ENCODE measurements around the gene MIPOL1. TPM values are rescaled to one million over a fixed set of nuclear protein-coding genes. Genes with fewer than 3 reads are reported as not detected.

The MIPOL1 gene
- total RNA-seq, 1 experiment from 2014 or later, result 15.4 TPM

DNA sequence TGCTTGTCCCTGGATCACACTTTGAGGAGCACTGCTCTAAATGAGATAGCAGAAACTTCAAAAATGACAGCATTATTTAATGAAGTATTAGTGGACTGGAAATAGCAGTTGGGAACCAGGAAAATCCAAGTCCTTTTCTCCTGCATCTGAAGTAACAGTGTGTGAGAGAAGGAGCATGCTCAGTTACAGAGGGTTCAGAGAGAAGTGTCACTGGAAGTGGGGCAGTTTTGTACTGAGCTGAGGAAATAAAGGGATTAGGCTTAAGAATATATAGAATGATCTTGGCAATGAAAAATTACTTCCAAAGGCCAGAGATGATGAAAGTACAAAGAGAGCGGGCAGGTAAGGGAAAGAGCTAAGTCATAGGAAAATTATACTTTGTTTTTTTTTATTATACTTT is 130.9 kb downstream of the MIPOL1 start:
- TF ChIP-seq YY1 (IDR thresholded peaks at IDR 0.05; ENCODE audit: extremely low read depth, insufficient replicate concordance, low read depth, low read length), result no peak
- TF ChIP-seq ZFX (IDR thresholded peaks at IDR 0.05), result no peak
- no peak for TF ChIP-seq JUND (IDR thresholded peaks at IDR 0.05)
- TF ChIP-seq SRF (IDR thresholded peaks at IDR 0.05; ENCODE audit: low read depth), result no peak
- TF ChIP-seq RAD21 (IDR thresholded peaks at IDR 0.05; ENCODE audit: low read depth), result no peak
- TF ChIP-seq ZBTB33 (IDR thresholded peaks at IDR 0.05; ENCODE audit: extremely low read depth, insufficient replicate concordance, low read length), result no peak
- TF ChIP-seq, protein P1, sequence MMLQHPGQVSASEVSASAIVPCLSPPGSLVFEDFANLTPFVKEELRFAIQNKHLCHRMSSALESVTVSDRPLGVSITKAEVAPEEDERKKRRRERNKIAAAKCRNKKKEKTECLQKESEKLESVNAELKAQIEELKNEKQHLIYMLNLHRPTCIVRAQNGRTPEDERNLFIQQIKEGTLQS (IDR thresholded peaks at IDR 0.05), result no peak
- TF ChIP-seq EZH2phosphoT487 (IDR thresholded peaks at IDR 0.05; ENCODE audit: borderline replicate concordance), result no peak
- TF ChIP-seq, protein P2, sequence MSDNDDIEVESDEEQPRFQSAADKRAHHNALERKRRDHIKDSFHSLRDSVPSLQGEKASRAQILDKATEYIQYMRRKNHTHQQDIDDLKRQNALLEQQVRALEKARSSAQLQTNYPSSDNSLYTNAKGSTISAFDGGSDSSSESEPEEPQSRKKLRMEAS (IDR thresholded peaks at IDR 0.05), result no peak
- TF ChIP-seq EZH2 (IDR thresholded peaks at IDR 0.05), result no peak
- TF ChIP-seq TCF7L2 (IDR thresholded peaks at IDR 0.05; ENCODE audit: borderline replicate concordance, extremely low read depth, insufficient read depth, insufficient read length), result no peak
- TF ChIP-seq POLR2AphosphoS5 (IDR thresholded peaks at IDR 0.05; ENCODE audit: low read depth, low read length), result no peak
- TF ChIP-seq ZNF274 (IDR thresholded peaks at IDR 0.05; ENCODE audit: low read depth, low read length), result no peak
- no peak for TF ChIP-seq CBX3 (IDR thresholded peaks at IDR 0.05; ENCODE audit: low read depth)
- TF ChIP-seq CEBPB (IDR thresholded peaks at IDR 0.05; ENCODE audit: low read depth), result no peak
- no peak for TF ChIP-seq SIN3A (IDR thresholded peaks at IDR 0.05; ENCODE audit: low read depth)
- Histone ChIP-seq H3K9me2 (ENCODE audit: insufficient read depth) (no peaks in the 10 kb centered on the region), H3K36me3 (ENCODE audit: control insufficient read depth in 1 of 2, insufficient read depth in 2 of 2, low read length in 2 of 2) (no peaks in the 10 kb centered on the region), H3K4me3 (replicated peaks in 1 of 2; ENCODE audit: low read depth in 1 of 2, low read length in 2 of 2) (no peak overlapping the region), H3K9ac (ENCODE audit: low read length) (no peak overlapping the region), H3K79me2 (ENCODE audit: insufficient read depth, low read length) (no peaks in the 10 kb centered on the region), H3K4me1 (ENCODE audit: control insufficient read depth in 1 of 2, insufficient read depth in 2 of 2, low read length in 2 of 2) (no peaks in the 10 kb centered on the region), H3K27me3 (ENCODE audit: insufficient read depth, low read length) (no peaks in the 10 kb centered on the region), H2AFZ (ENCODE audit: low read depth, low read length, poor library complexity, severe bottlenecking) (no peak overlapping the region), H4K20me1 (ENCODE audit: insufficient read depth) (no peaks in the 10 kb centered on the region), H3K4me2 (ENCODE audit: low read length) (no peak overlapping the region), H3K27ac (ENCODE audit: low read depth, low read length) (no peak overlapping the region), H3K9me3 (ENCODE audit: control insufficient read depth in 1 of 2, insufficient read depth in 1 of 2, low read depth in 1 of 2, low read length in 2 of 2) (peaks cover 0 to 3% of the 10 kb centered on the region in 2 experiments; a peak in 1 of 4 replicates)
- RAD21 ChIA-PET (ENCODE audit: low non-redundant PET in 1 of 2, low total read pairs in 2 of 2, uncharacterized antibody in 2 of 2, unreplicated experiment in 2 of 2), result no interaction called here
- DNase-seq (ENCODE audit: low read depth, low spot score) (no peak), ATAC-seq (no peak)
- POLR2A ChIA-PET, result no interaction called here
- BruUV-seq (replicated peaks), result no TSS peak
- intact Hi-C loops (cut with micrococcal nuclease), result no loop called here
- CTCF ChIA-PET, result no interaction called here

Data from HCT116 (cell line).